Activated T-helper 2 cell treated with anti-CD3 and anti-CD28 coated beads, Interferon-gamma antibody, Interleukin-2, Interleukin-4, amounts not matched to agents 10 μg/mL and 5 μg/mL and 100 μg/mL, durations not matched to agents 14 hours and 24 hours and 36 hours (primary cell): ENCODE data around the gene TXNDC2. TPM values are rescaled to one million over a fixed set of nuclear protein-coding genes. Genes with fewer than 3 reads are reported as not detected.

Source experiments
- DNase-seq: peaks from one replicate; pipeline ENCODE4 v3.0.0; 2021; ENCODE audit warnings: low spot score
- H3K27ac Mint-ChIP-seq: one replicate; pipeline ENCODE4 v1.8.0; 2021; ENCODE audit warnings: mixed read lengths
- H3K27me3 Mint-ChIP-seq: one replicate; pipeline ENCODE4 v1.8.0; 2021; ENCODE audit warnings: low read depth, mixed read lengths
- H3K36me3 Mint-ChIP-seq: one replicate; pipeline ENCODE4 v1.8.0; 2021; ENCODE audit warnings: low read depth, mixed read lengths
- H3K4me1 Mint-ChIP-seq: one replicate; pipeline ENCODE4 v1.8.0; 2021; ENCODE audit warnings: low read depth, mixed read lengths
- H3K4me3 Mint-ChIP-seq: one replicate; pipeline ENCODE4 v1.8.0; 2021; ENCODE audit warnings: low read depth, mild to moderate bottlenecking, moderate library complexity, mixed read lengths
- H3K9me3 Mint-ChIP-seq: one replicate; pipeline ENCODE4 v1.8.0; 2021; ENCODE audit warnings: mixed read lengths
- intact Hi-C: fragments of 100-400 bp; cut with micrococcal nuclease; formaldehyde crosslinking; loops from one replicate; pipeline ENCODE4 v1.15.1; 2023
- total RNA-seq: library from RNA; stranded (reverse); gene quantifications from 2 replicates; pipeline ENCODE4 v1.2.3, GENCODE V29; 2022

TXNDC2 gene
- total RNA-seq, 1 donor from 2014 or later: 0.39 TPM

GRCh38 chr18:9934274-9934673 lies 48.5 kb downstream of the TXNDC2 start:
- Mint-ChIP-seq H3K4me3 (no peak overlapping the region), H3K36me3 (peaks cover 55% of the 10 kb centered on the region), H3K27ac (no peak overlapping the region), H3K9me3 (no peaks in the 10 kb centered on the region), H3K27me3 (no peaks in the 10 kb centered on the region), H3K4me1 (peaks cover 10% of the 10 kb centered on the region)
- DNase-seq: no peak
- intact Hi-C loops: no loop called here

Other genes starting within 250 kb of the TXNDC2 start
- gene RAB31, start 177.7 kb upstream of the TXNDC2 start, total RNA-seq: 0.73 and 0.80 TPM in 2 replicates
- 216 and 223 TPM in 2 replicates for gene VAPA, start 28.0 kb downstream of the TXNDC2 start, total RNA-seq